SHP77 (cell line): ENCODE results near the gene PHLDA1.

ENCODE experiments used
- DNase-seq, 2 experiments: peaks; one replicate each; lab custom pipeline; 2025; lab: John Stamatoyannopoulos, UW

The PHLDA1 gene

DNA sequence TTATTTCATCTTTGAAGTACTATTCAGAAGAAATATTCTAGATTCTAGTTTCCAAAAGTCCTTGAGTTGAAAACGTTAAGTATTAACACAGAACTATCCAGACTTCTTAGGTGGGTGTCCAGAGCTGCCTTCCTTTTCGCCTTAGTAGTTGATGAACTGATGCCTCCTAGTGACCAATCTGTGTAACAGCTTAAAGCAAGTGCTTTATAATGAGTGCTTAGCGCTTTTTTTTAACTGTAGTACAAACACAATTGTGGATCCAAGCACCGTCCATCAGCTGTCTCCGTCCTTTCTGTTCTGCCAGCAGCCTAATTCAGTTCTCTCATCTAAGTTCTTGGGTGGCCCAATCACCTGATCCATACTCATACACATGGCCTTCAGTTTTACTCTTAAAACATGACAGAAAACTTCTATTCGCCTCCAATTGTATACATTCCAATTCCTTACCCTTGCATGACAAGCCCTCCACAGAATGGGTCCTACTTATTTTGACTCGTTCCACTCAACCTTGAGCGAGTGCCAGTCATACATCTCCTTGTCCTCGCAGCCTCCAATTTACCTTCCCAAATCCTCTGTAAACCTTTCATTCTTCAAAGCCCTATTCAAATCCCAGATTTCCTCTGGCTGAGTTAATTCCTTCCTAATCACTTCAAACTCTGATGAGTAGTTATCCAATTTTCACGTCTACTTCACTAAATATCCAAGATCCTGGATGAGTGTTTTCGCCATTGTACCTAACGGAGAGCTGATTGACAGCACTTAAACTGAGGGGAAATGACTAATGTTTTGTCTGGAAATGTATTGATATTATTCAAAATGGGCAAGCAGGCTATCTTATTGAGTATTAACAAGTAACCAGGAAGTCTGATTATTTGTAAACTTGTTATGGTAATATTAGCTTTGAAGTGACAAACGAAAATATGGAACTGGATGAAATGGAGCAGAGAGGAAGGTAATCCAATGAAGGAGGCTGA lies 5.8 kb upstream of the PHLDA1 start:
- peak; percentile 42 to 61 for DNase-seq

GRCh38 chr12:76035045-76035444 lies 3.5 kb upstream of the PHLDA1 start:
- no peak for DNase-seq

- no peak for DNase-seq
Measured at GRCh38 chr12:76033081-76034011, 1.8 kb upstream of the PHLDA1 start.

DNA sequence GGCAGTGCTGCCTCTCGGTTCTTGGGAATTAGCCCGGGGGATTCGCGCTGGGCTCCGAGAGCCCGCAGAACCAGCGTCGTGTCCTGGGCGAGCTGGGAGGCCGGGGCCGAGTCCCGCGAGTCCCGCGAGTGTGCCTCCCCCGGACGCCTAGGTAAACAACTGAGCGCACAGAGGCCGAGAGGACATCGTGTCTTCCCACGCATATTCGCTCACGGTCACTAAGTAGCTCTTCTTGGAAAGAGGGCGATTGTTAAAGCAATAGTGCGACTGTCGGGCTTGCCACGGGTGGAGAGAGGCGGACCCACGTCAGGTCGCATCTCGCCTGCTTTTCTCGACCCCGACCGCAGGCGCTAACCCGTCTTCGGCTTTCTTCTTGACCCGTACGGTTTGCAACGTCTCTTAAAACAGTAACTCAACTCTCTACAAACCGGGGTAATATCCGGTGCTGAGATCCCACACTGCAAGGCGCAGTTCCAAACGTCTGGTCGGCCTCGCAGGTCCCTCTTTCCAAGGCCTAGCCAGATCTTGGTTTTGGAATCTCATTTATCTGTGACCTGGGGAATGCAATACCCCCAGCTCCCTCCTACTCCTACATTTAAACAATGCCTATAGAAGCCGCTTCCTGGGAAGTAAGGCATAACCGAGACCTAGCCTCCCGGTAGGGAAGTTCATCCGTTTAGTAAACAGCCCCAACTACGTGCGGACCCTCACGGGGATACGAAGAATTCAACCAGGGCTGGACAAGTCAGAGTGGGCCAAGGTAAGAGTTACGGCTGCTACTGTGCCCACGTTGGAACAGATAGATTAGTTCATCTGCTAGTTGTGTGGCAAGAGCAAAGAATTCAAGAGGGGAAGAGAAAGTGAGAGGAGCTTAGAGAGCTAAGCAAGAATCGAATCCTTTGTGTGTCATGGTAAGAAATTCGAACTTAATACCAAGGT lies 736 bp upstream of the PHLDA1 start:
- DNase-seq: peak; percentile 31 to 37

GRCh38 chr12:76031081-76031413 lies 529 bp downstream of the PHLDA1 start:
- DNase-seq: peak in 1 of 2 experiments; percentile 43

DNA sequence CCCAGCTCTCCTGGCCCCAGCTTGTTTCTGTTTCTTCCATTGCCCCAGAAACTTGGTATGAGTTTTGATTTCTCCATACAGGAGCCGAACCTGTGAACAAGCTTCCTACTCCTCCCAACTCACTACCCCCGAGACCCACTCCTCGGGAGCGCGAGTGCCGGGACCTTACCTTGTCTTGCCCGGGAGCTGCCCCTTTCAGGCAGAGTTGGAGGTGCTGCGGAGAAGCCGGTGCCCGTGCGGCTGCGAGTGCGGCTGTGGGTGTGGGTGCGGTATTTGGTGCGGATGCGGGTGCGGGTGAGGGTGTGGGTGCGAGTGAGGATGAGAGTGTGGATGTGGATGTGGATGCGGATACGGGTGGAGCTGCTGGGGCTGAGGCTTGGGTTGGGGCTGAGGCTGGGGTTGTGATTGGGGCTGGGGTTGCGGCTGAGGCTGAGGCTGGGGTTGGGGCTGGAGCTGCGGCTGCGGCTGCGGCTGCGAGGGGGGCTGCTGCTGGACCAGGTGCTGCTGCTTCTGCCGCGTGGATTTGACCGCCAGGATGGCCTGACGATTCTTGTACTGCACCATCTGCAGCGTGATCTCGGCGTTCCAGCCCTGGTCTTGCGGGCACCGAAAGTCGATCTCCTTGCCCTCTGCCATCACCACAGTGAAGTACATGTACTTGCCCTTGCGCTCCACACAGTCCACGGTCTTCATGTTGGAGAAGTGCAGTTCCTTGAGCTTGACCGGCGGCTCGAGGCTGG lies 1.1 kb downstream of the PHLDA1 start:
- DNase-seq: peak in 1 of 2 experiments; percentile 45

DNA sequence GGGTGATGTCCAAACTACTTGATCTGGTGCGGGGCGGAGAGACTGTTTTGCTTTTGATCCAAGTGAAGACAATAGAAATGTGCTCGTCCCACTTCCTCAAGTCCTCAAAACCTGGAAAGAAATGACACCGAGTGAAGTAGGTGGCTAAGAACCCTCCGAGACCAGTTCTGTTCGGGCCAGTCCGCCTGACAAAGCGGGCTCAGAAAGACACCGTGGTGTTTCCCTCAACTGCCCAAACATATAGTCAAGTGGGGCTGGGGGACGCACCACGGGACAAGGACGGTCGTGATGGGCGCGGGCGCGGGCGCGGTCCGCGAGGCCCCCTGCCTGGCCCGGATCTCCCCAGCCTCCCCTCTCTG lies 1.6 kb downstream of the PHLDA1 start:
- peak; percentile 12 to 33 for DNase-seq

DNA sequence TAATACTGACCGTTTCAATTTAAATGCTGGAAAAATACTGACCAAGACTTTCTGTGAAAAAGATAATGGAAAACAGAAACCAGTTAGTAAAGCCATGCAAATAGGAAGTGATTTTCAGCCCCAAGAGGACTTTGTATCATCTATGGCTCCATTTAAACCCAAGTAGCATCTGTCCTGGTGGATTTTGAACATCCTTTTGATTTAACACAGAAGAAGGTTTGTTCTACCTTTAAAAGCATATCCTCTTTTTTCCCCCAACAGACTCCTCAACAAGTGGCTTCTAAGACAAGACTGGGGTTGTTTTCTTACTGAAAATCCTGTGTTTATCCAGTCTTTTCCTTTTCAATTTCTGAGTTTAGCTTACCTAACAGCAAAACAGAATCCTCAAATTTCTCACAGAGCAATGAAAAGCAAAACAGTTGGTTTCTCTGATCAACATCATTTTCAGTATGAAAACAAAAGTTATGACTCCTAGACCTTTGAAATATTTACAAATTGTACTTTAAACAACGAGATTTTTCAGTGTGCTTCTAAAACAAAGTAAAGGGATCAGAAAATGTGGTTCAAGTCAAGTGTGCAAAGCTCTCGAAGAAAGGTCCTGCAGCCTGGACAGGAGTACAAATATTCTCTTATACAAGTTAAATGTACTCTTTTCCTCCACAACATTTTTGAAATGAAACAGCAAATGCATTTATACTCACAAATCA lies 2.9 kb downstream of the PHLDA1 start:
- DNase-seq: no peak

GRCh38 chr12:76026643-76027063 lies 4.9 kb downstream of the PHLDA1 start:
- no peak for DNase-seq

DNA sequence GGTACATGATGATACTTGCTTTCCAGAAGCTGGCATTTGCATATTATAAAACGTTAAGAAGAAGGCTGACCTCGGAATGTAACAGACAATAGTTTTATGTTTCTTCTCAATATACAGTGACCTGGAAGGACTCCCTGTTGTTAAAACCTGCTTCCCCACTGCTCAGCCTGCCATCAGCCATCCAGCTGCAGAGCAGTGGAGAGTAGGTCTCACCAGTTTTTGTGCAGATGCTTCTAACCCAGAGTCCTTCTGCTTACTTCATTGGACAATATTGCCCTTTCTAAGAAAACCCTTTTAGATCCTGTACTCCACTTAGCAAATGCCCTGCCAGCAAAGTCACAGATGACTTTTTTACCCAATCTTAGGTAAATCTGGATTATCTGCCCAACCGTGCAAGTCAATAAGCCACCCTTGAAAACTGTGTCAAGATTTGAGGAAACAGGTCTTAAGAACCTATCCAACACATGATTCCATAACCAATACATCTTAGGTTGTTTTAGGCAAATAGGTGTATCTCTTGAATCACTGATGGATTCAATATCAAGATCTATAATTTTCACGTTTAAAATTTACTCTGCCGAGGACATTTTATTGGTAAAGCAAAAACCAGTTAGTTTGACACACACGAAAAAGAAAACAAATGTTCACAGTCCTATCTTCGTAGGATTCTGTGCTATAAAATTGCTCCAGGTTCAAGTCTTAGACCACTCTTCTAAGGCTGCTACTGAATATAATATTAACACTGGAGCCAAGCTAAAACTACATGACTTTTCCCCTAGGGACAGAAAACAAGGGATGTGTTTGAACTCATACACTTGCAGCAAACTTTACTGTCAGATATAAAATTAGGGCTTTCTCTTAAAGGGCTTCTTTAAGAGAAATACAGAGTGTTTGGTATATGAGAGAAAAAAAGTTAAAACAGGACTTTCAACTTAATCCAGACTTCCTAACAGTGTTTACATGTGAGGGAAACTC lies 5.7 kb downstream of the PHLDA1 start:
- no peak for DNase-seq

GRCh38 chr12:76024942-76025600 lies 6.5 kb downstream of the PHLDA1 start:
- DNase-seq: no peak

DNA sequence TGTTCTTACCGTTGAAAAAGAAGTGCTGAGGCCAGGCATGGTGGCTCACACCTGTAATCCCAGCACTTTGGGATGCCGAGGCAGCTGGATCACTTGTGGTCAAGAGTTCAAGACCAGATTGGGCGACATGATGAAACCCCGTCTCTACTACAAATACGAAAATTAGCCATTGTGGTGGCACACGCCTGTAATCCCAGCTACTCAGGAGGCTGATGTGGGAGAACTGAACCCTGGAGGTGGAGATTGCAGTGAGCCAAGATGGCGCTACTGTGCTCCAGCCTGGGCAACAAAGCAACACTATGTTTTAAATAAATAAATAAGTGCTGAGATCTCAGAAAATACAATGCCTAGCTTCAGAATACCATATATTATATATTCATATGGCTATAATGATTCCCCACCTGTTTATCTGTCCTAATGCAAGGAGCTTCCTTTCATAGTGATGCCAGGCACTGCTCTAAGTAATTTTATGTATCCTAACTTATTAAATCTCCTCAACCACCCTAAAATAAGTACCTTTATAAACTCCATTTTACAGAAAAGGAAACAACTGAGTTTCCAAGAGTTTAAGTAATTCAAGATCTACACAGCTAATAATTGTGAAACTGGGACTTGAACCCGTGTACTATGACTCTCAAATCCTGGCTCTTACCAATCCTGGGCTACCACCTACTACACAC lies 7.3 kb downstream of the PHLDA1 start:
- no peak for DNase-seq

GRCh38 chr12:76023069-76023690 lies 8.4 kb downstream of the PHLDA1 start:
- no peak for DNase-seq

DNA sequence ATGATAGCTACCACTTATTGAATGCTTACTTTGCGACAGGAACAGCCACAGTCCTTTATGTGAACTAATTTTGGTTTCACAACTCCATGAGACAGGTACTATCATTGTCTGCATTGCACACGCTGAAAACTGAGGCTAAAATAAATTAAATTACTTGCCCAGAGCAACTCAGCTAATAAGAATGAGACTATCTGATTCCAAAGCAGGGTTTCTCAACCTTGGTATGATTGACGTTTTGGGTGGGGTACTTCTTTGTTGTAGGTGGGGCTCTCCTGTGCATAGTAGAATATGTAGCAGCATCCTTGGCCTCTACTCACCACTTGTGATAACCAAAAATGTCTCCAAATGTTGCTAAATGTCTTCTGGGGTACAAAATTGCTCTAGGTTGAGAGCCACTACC lies 9.1 kb downstream of the PHLDA1 start:
- DNase-seq: no peak

- peak in 1 of 2 experiments; percentile 16 for DNase-seq
Measured at GRCh38 chr12:76020731-76021672, 10.6 kb downstream of the PHLDA1 start.

- no peak for DNase-seq
Measured at GRCh38 chr12:76020281-76020680, 11.3 kb downstream of the PHLDA1 start.
